ENCODE data around the gene RNF10. TPM values are rescaled to one million over a fixed set of nuclear protein-coding genes. Genes with fewer than 3 reads are reported as not detected.

Gene RNF10
- total and polyA plus RNA-seq, 9 of the 15 experiments (the other 6 are each of a cell fraction or from before 2014, with no cell fraction given): 43.0 to 139 (median 80.1) TPM

- TF ChIP-seq NR4A1 (CRISPR knock-in tag; IDR thresholded peaks at IDR 0.05) (no peak), NR4A1 (tag; IDR thresholded peaks at IDR 0.05) (peak; percentile 74; the same call in 1 of the 2 replicates), TAL1 (IDR thresholded peaks at IDR 0.05) (peak; percentile 100), DPF2 (IDR thresholded peaks at IDR 0.05) (peak; percentile 99), STAT5B (CRISPR knock-in tag; IDR thresholded peaks at IDR 0.05) (no peak), PRPF4 (IDR thresholded peaks at IDR 0.05; ENCODE audit: insufficient read depth, low read depth, low read length, poor library complexity, severe bottlenecking) (no peak), HLTF (IDR thresholded peaks at IDR 0.05) (peak; percentile 64; the same call in 1 of the 2 replicates), ATF1 (CRISPR knock-in tag; IDR thresholded peaks at IDR 0.05) (no peak), ATF1 (tag; IDR thresholded peaks at IDR 0.05) (peak; percentile 71), NFE2 (IDR thresholded peaks at IDR 0.05; ENCODE audit: low read depth) (peak; percentile 69), CBFA2T2 (conservative IDR thresholded peaks at IDR 0.05) (peak; percentile 97), HMG20B (CRISPR knock-in tag; IDR thresholded peaks at IDR 0.05) (no peak), RBM14 (IDR thresholded peaks at IDR 0.05; ENCODE audit: borderline replicate concordance, insufficient read depth, low read depth, low read length) (no peak), MYNN (IDR thresholded peaks at IDR 0.05) (peak; percentile 71), MYNN (CRISPR knock-in tag; IDR thresholded peaks at IDR 0.05) (no peak), PURB (CRISPR knock-in tag; IDR thresholded peaks at IDR 0.05; ENCODE audit: low read depth) (no peak), ZBTB49 (CRISPR knock-in tag; IDR thresholded peaks at IDR 0.05; ENCODE audit: borderline replicate concordance) (no peak), MEIS2 (IDR thresholded peaks at IDR 0.05; ENCODE audit: partially characterized antibody) (peak; percentile 97), SMC3 (conservative IDR thresholded peaks at IDR 0.05; ENCODE audit: insufficient read depth, low read depth, low read length) (no peak), BCOR (IDR thresholded peaks at IDR 0.05) (peak; percentile 87), ASH1L (IDR thresholded peaks at IDR 0.05; ENCODE audit: borderline replicate concordance, low read depth, partially characterized antibody) (no peak)
- TF ChIP-seq, protein P1, sequence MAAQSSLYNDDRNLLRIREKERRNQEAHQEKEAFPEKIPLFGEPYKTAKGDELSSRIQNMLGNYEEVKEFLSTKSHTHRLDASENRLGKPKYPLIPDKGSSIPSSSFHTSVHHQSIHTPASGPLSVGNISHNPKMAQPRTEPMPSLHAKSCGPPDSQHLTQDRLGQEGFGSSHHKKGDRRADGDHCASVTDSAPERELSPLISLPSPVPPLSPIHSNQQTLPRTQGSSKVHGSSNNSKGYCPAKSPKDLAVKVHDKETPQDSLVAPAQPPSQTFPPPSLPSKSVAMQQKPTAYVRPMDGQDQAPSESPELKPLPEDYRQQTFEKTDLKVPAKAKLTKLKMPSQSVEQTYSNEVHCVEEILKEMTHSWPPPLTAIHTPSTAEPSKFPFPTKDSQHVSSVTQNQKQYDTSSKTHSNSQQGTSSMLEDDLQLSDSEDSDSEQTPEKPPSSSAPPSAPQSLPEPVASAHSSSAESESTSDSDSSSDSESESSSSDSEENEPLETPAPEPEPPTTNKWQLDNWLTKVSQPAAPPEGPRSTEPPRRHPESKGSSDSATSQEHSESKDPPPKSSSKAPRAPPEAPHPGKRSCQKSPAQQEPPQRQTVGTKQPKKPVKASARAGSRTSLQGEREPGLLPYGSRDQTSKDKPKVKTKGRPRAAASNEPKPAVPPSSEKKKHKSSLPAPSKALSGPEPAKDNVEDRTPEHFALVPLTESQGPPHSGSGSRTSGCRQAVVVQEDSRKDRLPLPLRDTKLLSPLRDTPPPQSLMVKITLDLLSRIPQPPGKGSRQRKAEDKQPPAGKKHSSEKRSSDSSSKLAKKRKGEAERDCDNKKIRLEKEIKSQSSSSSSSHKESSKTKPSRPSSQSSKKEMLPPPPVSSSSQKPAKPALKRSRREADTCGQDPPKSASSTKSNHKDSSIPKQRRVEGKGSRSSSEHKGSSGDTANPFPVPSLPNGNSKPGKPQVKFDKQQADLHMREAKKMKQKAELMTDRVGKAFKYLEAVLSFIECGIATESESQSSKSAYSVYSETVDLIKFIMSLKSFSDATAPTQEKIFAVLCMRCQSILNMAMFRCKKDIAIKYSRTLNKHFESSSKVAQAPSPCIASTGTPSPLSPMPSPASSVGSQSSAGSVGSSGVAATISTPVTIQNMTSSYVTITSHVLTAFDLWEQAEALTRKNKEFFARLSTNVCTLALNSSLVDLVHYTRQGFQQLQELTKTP (IDR thresholded peaks at IDR 0.05; ENCODE audit: low read depth in 1 of 2, partially characterized antibody in 2 of 2): peak; percentile 70 to 96
- TF ChIP-seq, protein P2, sequence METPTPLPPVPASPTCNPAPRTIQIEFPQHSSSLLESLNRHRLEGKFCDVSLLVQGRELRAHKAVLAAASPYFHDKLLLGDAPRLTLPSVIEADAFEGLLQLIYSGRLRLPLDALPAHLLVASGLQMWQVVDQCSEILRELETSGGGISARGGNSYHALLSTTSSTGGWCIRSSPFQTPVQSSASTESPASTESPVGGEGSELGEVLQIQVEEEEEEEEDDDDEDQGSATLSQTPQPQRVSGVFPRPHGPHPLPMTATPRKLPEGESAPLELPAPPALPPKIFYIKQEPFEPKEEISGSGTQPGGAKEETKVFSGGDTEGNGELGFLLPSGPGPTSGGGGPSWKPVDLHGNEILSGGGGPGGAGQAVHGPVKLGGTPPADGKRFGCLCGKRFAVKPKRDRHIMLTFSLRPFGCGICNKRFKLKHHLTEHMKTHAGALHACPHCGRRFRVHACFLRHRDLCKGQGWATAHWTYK (CRISPR knock-in tag; IDR thresholded peaks at IDR 0.05): 0 out of 2 replicates have a peak, but pooled peaks have one; percentile 46
- TF ChIP-seq, protein P3, sequence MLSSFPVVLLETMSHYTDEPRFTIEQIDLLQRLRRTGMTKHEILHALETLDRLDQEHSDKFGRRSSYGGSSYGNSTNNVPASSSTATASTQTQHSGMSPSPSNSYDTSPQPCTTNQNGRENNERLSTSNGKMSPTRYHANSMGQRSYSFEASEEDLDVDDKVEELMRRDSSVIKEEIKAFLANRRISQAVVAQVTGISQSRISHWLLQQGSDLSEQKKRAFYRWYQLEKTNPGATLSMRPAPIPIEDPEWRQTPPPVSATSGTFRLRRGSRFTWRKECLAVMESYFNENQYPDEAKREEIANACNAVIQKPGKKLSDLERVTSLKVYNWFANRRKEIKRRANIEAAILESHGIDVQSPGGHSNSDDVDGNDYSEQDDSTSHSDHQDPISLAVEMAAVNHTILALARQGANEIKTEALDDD (IDR thresholded peaks at IDR 0.05): peak; percentile 99
Measured at GRCh38 chr12:120540445-120540844, 6.3 kb downstream of the RNF10 start (continued).

Data from K562 (cell line).